Vagina (tissue), 2 donors: ENCODE data around the gene TIMM22.

Source experiments
- POLR2A ChIP-seq, 2 donors: fragments of 450-650 bp; IDR thresholded peaks; one replicate each; pipeline ENCODE4 v1.6.1; 2017; ENCODE audit warnings: antibody characterized with exemption in 2 of 2, mild to moderate bottlenecking in 2 of 2, moderate library complexity in 2 of 2
- TF ChIP-seq, protein P1 (sequence below), 3 experiments: fragments of 450-650 bp in 2 of 3; fragments of 200-600 bp in 1 of 3; sonication (generic) in 1 of 3; IDR thresholded peaks; one replicate each; pipeline ENCODE4 v1.5.1; 2017 to 2019; ENCODE audit warnings: antibody characterized with exemption in 3 of 3, mild to moderate bottlenecking in 2 of 3, moderate library complexity in 2 of 3

DNA sequence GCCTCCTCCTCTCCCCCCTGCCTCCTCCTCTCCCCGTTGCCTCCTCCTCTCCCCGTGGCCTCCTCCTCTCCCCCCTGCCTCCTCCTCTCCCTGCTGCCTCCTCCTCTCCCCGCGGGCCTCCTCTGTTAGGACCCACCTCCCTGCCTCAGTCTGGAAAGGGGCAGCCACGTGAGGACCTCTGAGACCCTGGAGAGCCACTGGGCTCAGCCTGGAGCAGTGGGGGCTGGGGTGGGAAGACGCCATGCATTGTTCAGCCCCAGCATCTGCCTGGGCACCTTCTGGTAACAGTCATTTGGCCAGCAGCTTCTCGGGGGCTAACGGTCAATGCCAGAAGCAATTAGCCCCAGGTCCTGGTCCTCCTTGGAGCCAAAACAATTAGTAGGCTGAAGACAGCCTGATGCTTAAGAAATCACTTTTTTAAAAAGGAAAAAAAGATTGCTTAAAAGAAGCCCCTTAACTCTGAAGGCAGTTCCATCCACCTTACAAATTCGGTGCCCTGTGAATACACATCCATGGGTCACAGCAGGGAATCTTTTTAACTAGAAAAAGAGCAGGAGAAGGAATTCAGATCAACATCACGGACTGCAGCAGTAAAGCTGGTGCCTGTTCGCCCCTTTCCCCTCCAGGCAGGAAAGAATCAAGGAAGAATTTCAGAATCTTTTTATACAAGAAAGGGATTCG is 47.2 kb upstream of the TIMM22 start:
- TF ChIP-seq, protein P1, sequence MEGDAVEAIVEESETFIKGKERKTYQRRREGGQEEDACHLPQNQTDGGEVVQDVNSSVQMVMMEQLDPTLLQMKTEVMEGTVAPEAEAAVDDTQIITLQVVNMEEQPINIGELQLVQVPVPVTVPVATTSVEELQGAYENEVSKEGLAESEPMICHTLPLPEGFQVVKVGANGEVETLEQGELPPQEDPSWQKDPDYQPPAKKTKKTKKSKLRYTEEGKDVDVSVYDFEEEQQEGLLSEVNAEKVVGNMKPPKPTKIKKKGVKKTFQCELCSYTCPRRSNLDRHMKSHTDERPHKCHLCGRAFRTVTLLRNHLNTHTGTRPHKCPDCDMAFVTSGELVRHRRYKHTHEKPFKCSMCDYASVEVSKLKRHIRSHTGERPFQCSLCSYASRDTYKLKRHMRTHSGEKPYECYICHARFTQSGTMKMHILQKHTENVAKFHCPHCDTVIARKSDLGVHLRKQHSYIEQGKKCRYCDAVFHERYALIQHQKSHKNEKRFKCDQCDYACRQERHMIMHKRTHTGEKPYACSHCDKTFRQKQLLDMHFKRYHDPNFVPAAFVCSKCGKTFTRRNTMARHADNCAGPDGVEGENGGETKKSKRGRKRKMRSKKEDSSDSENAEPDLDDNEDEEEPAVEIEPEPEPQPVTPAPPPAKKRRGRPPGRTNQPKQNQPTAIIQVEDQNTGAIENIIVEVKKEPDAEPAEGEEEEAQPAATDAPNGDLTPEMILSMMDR (IDR thresholded peaks at IDR 0.05) = no peak
- TF ChIP-seq POLR2A (IDR thresholded peaks at IDR 0.05) = no peak
